HG02610 (cell line): ENCODE measurements around the gene TMEM145.
"Not testable (repeated sequence)": the region's sequence is repeated elsewhere in the genome, so short reads cannot be mapped to it uniquely, and the experiment has no call there.

Experiments used
- ATAC-seq: cut with Tn5 transposase; IDR thresholded peaks from one replicate; pipeline ENCODE4 v1.9.1; 2021; ENCODE audit warnings: mild to moderate bottlenecking, moderate library complexity; ENCODE audit not compliant: unreplicated experiment

Gene TMEM145

DNA sequence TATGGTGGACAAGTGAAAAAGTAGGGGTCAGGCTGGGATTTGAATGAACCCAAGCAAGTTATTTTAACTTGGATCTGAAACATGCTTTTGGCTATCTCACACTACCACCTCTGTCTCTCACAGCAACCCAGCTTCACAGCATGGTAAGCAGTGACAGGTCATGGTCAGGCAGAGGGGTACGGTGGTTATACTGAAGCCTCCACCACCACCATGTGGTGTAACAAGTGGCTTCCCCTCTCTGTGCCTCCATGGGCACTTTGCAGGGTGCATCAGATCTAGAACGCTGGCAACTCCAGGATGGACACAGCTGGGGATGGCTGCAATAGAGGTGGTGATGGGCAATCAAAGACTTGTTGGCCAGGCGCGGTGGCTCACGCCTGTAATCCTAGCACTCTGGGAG lies 739 bp upstream of the TMEM145 start:
- ATAC-seq, result no peak

DNA sequence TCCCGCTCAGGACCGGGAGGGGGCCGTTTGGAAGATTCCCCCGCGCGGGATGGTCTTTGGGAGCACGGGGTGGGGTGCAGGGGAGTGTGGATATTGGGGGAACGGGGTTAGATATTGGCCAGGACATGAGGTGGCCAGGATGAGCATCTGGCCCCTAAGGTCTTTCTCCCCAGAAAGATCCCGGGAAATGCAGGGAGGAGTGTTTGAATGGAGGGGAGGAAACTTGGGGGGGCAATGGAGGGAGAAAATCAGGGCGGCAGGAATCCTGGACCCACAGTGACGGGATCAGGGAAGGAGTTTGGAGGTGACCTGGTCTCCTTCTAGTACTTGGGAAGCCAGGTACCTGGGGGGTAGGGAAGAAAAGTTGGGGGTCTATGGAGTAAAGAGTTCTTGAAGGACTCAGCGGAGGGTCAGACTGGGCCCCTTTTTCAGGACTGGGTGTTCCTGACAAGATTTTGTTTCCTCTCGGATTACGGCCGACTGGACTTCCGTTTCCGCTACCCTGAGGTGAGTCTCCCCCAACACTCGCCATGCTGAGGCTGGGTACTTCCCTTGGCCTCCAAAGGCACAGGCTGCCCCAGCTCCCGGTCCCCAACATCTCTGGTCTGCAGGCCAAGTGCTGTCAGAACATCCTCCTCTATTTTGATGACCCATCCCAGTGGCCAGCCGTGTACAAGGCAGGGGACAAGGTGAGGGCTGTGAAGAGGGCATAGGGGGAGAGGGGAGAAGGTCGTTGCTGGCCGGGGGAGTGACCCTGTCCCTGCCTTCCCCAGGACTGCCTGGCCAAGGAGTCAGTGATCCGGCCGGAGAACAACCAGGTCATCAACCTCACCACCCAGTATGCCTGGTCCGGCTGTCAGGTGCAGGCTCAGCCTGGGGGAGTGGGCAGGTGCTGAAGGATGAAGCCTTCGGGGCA lies 989 bp downstream of the TMEM145 start:
- ATAC-seq, result no peak

DNA sequence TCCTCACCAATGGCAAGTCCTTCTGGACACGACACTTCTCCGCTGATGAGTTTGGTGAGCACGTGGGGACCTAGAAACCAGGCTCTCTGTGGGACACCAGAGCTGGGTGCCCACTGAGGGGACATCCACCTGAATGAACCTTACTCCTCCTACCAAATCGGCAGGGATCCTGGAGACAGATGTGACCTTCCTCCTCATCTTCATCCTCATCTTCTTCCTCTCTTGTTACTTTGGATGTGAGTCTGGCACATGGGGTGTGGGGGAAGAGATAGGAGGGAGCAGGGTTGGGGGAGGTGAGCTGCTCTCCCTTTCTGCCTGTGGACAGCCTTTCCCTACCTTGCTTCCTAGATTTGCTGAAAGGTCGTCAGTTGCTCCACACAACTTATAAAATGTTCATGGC lies 1.9 kb downstream of the TMEM145 start:
- ATAC-seq, result no peak

DNA sequence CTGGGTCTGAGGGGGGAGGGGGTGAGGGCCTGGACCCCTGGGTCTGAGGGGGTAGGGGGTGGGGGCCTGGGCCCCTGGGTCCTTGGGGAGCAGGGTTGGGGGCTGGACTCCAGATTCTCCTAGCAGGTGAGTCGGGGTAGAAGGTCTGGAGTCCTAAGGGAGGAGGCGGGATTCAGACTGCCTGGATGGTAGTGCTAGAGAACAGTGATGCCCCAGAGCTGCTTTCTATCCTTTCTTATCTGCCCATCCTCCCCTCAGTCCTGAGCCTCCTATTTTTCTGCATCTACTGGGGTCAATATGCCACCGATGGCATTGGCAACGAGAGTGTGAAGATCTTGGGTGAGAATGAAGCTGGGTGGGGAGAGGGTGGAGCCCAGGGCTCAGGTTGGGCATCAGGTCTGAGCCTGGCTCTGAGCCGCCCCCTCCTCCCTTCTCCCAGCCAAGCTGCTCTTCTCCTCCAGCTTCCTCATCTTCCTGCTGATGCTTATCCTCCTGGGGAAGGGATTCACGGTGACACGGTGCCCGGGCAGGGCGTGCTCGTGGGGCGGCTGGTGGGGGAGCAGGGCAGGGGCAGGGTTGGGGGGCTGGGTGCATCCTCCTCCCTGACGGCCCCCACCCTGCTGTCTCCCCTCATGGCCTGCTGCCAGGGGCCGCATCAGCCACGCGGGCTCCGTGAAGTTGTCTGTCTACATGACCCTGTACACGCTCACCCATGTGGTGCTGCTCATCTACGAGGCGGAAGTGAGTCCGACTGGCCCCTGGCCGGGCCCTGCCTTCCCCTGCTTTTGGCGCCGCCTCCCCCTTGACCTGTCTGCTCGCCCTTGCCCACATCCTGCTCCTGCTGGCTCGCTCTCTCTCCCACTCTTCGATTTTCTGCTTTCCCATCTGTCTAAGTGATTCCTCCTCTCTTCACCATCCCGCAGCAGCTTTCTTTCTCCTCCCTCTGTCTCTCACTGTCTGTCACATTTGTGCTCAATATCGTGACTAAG lies 3.4 kb downstream of the TMEM145 start:
- ATAC-seq, result no peak

DNA sequence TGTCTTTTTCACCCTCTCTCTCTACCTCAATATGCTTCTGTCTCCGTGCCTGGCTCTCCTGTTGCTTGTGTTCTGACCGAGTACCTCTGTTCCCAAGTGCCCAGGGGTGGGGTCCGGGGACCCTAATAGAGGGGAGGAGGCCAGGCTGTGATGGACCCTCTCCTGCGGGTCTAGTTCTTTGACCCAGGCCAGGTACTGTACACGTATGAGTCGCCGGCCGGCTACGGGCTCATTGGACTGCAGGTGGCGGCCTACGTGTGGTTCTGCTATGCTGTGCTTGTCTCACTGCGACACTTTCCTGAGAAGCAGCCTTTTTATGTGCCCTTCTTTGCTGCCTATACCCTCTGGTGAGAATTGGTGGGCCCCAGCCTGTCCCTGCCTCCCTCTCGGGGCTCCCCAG lies 4.4 kb downstream of the TMEM145 start:
- ATAC-seq, result no peak

DNA sequence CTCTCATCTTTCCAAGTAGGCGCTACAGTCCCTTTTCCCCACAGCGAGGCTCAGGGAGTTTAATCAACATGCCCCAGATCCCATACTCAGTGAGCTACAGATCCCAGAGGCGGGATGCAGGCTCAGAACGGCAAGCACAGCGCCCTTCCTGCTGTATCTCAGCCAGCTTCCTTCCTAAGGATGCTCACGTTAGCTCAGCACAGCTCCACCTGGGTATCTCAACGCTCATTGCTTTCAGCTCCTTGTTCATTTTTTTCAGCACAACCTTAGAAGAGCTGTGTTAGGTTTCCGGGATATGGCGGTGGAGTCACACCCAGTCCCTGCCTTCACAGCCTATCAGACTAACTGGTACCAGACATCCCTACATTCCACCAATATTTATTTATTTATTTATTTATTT lies 9.2 kb downstream of the TMEM145 start:
- ATAC-seq, result no peak

DNA sequence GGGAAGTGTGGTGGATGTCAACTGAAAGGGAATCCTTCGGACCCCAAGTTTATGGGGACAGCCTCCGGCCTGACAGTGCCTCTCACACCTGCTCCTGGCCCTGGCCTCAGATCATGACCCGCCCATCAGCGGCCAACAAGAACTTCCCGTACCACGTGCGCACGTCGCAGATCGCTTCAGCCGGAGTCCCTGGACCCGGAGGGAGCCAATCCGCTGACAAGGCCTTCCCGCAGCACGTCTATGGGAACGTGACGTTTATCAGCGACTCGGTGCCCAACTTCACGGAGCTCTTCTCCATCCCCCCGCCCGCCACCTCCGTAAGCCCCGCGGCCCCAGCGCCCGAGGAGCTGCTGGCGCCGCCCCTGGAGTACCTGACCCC lies 10.4 kb downstream of the TMEM145 start:
- no peak for ATAC-seq

DNA sequence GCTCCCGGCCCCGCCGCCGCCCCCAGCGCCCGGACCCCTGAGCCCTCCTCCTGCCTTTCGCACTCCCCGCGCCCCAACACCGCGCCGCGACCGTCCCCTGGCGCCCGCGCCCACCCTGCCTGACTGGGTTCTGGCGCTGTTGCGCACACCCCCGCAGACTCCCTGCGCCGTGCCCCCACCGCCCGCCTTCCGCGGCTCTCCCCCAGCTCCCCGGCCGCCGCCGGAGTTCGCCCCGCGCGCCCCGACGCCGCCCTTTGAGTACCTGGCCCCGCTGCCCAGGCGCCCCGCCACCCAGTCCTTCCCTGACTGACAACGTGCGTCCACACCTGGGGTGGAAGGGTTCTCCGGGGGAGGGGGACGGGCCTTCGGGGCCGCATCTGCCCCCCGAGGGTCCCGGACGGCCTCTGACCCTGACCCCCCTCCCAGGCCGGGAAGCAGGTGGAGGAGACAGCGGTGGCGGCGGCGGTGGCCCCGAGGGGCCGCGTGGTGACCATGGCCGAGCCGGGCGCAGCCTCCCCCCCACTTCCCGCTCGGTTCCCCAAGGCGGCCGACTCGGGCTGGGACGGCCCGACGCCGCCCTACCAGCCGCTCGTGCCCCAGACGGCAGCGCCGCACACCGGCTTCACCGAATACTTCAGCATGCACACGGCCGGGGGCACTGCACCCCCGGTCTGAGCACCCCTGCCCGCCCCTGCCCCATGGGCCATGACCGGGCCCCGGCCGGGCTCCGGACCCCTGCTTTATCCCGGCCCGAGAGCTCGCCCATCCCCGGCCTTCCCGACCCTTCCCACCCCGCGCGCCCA lies 10.9 kb downstream of the TMEM145 start:
- ATAC-seq, result no peak

DNA sequence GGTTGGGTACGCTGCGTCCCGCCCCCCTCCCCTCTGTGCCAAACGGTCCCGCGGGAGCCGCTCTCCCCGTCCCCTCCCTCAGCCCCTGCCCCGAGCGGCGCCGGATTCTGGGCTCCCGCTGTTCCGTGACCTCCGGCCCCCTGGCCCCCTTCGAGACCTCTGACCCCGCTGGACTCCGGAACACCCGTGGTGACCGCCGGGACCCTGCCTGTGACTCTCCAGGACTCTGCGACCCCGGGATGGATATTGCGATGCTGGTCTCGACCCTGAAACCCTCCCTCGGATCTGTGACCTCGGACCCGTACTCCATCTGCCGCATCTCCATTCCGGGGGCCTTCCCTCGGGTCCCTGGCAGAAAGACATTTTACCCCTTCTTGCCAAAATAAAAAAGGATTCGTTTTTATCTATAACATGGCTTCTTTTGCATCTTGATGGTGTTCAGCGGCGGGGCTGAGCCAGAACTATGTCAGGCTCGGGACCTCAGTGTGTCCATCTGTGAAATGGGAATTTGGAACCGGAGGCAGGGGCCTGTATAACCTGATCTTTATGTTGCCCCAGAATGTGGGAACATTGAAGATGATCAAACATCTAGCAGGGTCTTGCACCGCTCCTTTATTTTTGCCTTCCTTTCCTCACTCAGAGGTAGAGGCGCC lies 11.7 kb downstream of the TMEM145 start:
- ATAC-seq, result no peak

DNA sequence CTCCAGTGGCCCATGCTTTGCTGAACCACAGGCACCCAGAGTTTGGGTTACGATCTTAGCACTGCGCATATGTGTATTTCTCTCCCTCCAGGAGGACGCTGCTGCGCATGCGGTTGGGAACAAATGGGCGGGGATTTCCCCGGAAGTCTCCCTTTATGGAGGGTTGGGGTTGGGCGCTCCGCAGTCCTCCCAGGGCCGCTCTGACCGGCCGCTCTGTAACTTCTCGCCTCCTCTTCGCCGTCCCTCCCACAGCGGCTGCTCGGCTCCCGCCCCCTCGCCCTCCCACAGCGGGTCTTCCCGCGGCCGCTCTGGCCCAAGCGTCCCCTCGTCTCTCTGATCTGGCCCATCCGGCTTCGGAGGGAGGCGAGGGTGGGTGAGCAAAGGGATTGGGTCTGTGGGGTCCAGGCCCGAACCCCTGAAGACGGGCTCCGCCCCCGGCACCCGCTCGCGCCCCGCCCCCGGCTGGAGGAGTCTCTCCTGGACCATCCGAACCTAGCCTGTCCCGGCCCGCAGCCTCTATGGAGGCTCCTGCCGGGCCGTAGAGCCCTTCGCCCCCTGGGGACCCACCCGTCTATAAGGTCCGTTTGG lies 12.3 kb downstream of the TMEM145 start, which contains the start of gene MEGF8:
Gene MEGF8, plus strand, starts transcription at position 328 of the 588 bp plus-strand sequence. CDS start 609 bp downstream, outside the sequence.
- peak; percentile 92 for ATAC-seq

DNA sequence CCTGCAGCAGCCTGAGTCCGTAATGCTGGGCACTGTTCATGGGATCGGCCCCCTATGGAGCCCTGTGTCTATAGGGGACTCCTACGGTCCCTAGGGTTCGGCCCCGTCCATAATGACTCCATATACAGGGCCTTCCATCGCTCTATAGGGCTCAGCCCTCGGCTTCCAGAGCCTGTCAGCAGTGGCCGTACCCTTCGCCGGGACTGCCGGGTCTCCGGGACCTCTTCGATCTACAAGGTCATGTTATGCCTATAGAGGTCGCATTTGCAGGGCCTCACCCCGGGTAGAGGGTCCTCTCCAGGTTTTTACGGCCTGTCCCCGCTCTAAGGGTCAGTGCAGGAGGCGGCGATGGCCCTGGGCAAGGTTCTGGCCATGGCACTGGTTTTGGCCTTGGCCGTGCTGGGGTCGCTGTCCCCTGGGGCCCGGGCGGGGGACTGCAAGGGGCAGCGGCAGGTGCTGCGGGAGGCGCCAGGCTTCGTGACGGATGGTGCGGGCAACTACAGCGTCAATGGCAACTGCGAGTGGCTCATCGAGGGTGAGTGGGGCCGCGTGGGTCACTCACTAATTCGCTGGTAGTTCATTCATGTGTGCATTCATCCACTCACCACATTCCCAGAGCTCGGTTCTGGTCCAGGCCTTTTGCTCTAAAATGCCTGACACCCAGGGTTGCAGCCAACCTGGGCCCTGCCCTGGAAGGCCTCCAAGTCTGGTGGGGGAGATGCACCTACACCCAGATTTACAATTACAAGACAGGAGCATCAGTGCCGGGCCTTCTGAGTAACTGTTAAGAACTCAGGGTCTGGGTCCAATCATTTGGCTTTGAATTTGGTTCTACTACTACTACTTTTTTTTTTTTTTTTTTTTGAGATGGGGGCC lies 13.0 kb downstream of the TMEM145 start:
- ATAC-seq, result peak; percentile 1

DNA sequence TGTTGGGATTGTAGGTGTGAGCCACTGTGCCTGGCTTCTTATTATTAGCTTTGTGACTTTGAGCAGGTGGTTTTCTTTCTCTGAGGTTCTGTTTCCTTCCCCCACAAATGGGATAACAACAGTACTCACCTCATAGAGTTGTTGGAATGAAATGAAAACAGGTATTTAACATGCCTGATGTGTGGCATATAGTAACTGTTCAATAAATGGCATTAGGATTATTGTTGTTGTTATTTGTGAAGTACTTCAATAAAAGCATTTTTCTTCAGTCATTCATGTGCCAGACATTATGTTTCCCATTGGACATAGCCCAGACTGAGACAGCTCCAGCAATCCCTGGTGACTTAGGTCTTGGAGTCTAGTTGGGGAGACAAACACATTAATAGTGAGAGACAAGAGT lies 13.9 kb downstream of the TMEM145 start:
- ATAC-seq, result no peak

DNA sequence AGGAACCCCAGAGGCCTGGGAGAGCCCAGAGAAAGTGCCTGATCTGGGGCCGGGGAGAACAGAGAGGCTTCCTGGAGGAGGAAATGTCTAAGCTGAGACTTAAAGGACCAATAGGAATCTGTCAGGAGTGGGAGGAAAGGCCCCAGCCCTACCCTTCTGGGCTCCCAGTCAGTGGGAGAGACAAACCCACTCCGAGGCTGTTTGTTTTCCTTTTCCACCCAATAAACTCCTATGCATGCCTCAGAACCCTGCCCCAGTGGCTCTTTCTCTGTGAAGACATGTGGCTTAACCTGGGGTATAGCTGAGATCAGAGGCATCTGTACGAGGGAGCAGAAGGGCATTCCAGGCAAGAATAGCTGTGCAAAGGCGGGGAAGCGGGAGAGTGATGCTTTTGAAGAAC lies 14.3 kb downstream of the TMEM145 start:
- ATAC-seq, result no peak

DNA sequence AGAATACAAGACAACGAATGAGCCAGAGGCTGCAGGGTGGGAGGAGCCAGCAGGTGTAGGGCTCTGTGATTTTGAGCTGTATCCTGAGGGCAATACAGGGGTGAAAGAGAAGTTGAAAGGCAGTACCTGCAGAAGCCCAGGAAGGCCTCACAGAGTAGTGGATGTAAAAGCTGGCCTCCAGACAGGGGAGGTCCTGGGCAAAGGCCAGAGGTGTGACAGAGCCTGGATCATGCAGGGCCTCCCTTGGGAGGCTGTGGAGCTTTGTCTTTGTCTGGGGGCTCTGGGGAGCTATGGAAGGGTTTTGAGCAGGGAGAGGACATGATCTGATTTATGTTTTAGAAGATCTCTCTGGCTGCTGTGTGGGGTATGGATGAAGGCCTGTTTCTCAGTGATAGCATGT lies 15.0 kb downstream of the TMEM145 start:
- ATAC-seq, result no peak

DNA sequence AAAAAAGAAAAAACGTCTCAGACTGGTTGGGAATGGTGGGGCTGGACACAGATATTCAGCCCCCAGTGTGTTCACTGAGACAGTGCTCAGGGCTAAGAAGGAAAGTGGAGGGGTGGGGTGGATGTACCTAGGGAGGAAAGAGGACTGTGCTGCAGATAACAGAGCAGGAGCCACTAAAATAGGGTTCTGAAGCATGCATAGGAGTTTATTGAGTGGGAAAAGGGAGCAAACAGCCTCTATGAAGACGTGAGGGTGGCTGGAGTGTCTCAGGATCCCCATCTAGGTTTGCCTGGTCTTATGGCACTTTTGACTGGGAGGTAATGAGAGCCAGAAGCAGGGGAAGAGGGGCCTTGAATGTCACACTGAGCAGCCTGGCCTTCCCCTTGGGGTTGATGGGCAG lies 15.7 kb downstream of the TMEM145 start:
- ATAC-seq, result no peak

DNA sequence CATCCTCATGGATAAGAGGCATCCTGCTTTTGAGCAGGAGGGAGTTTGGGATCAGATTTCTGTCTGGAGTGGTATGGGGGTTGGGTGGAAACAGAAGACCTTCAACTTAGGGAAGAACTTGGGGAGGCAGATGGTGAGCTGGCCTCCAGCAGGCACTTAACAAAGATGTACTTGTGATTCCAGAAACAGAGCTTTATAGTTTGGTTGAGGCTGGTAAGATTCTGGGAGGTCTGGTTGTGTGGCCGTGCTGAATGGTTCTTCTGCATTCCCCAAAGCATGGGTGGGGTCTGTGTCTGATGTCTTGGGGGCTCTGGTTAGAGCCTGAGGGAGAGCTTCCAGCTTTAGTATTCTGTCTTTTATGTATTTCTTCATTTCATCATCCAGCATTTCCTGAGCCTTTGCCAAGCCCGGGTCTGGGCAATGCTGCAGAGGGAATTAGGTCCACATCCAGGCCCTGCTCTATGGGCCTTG lies 17.2 kb downstream of the TMEM145 start:
- no peak for ATAC-seq

DNA sequence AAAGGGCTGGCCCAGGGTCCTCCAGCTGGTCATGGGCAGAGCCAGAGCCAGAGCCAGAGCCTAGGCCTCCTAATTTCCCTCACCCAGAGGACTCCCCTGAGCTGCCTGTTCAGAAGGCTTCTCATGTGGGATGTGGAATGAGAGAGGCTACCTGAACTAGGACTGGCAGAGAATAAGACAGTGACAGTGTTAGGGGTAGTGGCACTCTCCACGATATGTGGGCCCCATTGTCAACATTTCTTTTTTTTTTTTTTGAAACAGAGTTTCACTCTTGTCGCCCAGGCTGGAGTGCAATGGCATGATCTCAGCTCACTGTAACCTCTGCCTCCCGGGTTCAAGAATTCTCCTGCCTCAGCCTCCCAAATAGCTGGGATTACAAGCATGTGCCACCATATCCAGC lies 18.2 kb downstream of the TMEM145 start:
- ATAC-seq, result not testable (repeated sequence)

DNA sequence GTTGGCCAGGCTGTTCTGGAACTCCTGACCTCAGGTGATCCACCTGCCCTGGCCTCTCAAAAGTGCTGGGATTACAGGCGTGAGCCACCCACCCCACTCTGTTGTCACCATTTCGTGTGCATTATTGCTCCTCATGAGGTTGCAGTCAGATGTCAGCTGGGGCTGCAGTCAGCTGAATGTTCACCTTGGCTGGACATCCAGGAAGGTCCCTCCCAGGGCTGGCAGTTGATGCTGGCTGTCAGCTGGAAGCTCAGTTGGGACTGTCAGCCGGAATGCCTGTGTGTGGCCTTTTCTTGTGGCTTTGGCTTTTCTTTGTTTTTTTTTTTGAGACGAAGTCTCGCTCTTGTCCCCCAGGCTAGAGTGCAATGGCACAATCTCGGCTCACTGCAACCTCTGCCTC lies 18.9 kb downstream of the TMEM145 start:
- no peak for ATAC-seq

DNA sequence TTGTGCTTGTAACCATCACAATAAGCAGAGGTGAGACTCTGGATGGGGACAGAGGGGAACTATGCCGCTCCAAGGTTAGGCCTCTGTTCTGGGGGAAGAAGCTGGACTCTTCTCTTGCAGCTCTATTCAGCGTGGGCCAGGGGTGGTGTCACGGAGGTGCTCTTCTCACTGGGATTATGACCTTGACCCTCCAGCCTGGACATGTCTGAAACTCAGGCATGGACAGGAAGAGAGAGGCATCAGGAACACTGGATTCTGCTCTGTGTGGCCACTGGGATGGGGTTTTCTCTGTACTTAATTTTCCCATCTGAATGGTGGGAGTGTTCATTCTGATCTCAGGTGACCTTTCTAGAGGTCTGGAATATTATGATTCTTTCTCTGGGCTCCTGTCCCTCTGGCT lies 19.9 kb downstream of the TMEM145 start:
- no peak for ATAC-seq
